Measurements from ENCODE around the gene ADAMTS9. TPM values are rescaled to one million over a fixed set of nuclear protein-coding genes. Genes with fewer than 3 reads are reported as not detected.

ADAMTS9 gene
- 8.5 TPM for total RNA-seq

GRCh38 chr3:64687781-64688604 lies at the start of gene ADAMTS9:
Gene ADAMTS9 (minus strand): TSS chr3:64688000. CDS start chr3:64687657, 343 bp downstream.

Small RNA genes within 50 kb of the gene (small RNA-seq; reads per million reads assigned to genes)
- gene RNU6-739P, result not detected
